Aorta (tissue), 5 donors: ENCODE measurements around the gene CDK5. TPM values are rescaled to one million over a fixed set of nuclear protein-coding genes. Genes with fewer than 3 reads are reported as not detected.

Source experiments
- ATAC-seq: fragments of 200-7000 bp; cut with Tn5 transposase; one replicate; pipeline ENCODE4 v1.9.1; 2022; ENCODE audit warnings: moderate library complexity; ENCODE audit not compliant: low FRiP score
- DNase-seq, 2 donors: peaks; one replicate each; pipeline ENCODE4 v3.0.0-alpha.2; 2020
- H3K27ac ChIP-seq, 2 donors: one replicate each; pipeline ENCODE4 v1.5.1; 2013; ENCODE audit warnings: low read length in 2 of 2, mild to moderate bottlenecking in 2 of 2, moderate library complexity in 2 of 2, control low read depth in 1 of 2, inconsistent platforms in 1 of 2, low read depth in 1 of 2
- H3K27me3 ChIP-seq, 2 donors: one replicate each; pipeline ENCODE4 v1.6.1; 2013; ENCODE audit warnings: control low read depth in 1 of 2, low read length in 1 of 2, mild to moderate bottlenecking in 1 of 2, moderate library complexity in 1 of 2; ENCODE audit not compliant: insufficient read depth in 2 of 2, control insufficient read depth in 1 of 2
- H3K36me3 ChIP-seq, 2 donors: one replicate each; pipeline ENCODE4 v1.6.1; 2013; ENCODE audit warnings: control low read depth in 1 of 2, low read length in 1 of 2, mild to moderate bottlenecking in 1 of 2; ENCODE audit not compliant: insufficient read depth in 2 of 2, control insufficient read depth in 1 of 2
- H3K4me1 ChIP-seq, 2 donors: one replicate each; pipeline ENCODE4 v1.6.1; 2013; ENCODE audit warnings: low read length in 2 of 2, control low read depth in 1 of 2, mild to moderate bottlenecking in 1 of 2, moderate library complexity in 1 of 2; ENCODE audit not compliant: insufficient read depth in 2 of 2, control insufficient read depth in 1 of 2
- H3K4me3 ChIP-seq, 2 donors: one replicate each; pipeline ENCODE4 v1.5.1; 2013; ENCODE audit warnings: low read length in 2 of 2, control low read depth in 1 of 2, mild to moderate bottlenecking in 1 of 2
- H3K9me3 ChIP-seq: one replicate; pipeline ENCODE4 v1.6.1; 2013; ENCODE audit warnings: mild to moderate bottlenecking, low read length; ENCODE audit not compliant: control insufficient read depth
- WGBS, 2 donors: extraction: QIAGEN DNeasy Blood & Tissue Kit; methylation state at CpG; one replicate each; pipeline ENCODE4 v1.1.7; 2013; 5-methylcytosine and 5-hydroxymethylcytosine counted together
- intact Hi-C, 2 donors: fragments of 100-400 bp; cut with DNase I; formaldehyde crosslinking; loops; one replicate each; pipeline versions ENCODE4 v1.14.2 to v1.15.0; 2022
- polyA plus RNA-seq, 2 donors: library from polyadenylated mRNA; stranded (reverse); fragments of 200-250 nt; gene quantifications; one replicate each; pipeline ENCODE4 v1.2.3, GENCODE V29; 2013
- total RNA-seq, 2 donors: library from RNA; stranded (reverse); fragmentation: NEBNext Ultra II Directional; extraction: Animal tissue kit (Norgen Biotek cat#: 25700); gene quantifications; one replicate each; pipeline ENCODE4 v1.2.1, GENCODE V29; 2021
- donor health status: healthy with polysubstance abuse.
- donor health status: Bipolar disorder and iron deficiency.
- donor health status: DM: no; HTN: no; CAD: no.
- donor health status: DM: no; HTN: no; CAD: no.
- donor health status: DM: yes; HTN: yes; CAD: no.

The CDK5 gene
- total and polyA plus RNA-seq, 4 donors: 4.1 to 8.9 (median 6.3) TPM

DNA sequence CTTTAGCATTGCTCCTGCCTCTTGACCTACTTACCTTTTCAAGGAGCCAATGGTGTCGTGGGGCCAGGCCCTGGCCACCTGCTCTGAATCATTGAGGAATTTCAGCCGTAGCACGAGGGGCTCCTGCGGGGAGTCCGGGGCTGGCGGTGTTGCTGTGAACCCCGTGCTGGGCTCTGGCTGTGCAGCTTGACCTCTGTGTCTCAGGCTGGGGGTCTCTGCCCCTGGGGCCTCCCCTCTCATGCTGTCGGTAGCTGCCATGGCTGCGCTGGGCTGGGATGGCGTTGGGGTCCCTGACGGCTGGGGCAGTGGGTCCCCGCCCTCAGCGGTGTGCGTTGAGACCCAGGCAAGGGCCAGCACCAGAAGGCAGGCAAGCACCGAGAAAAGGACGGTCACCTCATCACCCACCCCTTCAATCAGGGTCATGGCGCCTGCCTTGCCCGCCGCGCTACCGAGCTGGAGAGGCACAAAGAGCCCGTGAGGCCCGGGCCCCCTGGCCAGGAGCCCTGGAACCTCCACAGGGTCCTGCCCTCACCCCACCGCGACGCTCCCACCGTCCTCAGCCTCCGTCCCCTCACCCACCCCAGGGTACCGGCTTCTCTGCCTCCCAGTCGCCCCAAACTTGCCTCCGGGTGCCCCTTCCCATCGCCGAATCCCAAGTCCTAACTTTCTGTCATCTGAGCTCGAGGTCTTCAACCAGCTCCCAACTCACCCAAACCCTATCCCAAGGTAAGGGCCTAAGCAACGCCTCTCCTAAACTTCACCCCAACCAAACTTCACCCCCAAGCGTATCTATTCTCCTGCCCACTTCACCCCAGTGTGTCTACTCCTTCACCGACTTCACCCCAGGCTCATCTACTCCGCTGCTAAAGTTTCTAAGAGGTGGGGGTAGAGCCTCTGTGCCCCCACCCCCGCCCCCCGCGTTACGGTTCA lies 24.7 kb upstream of the CDK5 start:
- peak overlapping the region; percentile 62 to 81 for H3K27ac ChIP-seq

DNA sequence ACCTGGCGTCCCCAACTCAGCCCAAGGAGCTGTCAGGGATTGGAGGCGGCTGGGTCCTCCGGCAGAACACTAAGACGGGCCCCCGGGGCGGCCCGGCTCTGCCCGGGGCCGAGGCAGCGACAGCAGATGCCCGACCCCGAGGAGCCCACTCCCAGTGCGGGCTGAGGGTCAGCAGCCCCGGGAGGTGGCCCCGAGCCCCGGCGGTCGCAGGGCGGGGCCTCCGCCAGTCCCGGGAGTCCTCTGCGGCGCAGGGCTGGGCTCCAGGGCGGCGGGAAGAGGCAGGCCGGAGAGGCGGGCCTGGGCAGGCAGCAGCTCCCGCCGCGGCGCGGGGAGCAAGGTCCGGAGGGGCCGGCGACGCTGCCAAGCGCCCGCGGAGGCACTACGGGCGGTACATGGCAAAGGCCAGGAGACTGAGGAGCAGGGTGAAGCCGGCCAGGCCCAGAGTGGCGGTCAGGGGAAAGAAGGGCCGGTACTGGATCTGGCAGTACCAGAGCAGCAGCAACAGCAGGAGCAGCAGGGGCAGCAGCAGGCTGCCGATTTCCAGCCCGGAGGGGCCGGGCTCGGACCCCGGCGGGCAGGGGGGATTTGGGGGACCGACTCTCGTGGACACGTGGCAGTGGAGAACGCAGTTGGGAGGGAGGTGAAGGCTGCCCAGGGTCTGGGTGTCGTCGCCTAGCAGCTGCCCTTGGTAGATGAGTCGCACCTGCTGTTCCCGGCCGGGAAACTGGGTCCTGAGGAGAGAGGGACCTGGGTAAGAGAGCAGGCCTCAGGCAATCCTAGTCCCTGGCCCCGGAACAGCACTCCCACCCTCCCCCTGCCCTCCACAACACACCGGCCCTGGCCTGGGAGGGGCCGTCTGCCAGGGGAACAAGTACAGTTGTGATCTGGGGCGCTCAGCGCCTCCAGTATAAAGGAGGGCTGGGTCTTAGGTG lies 23.7 kb upstream of the CDK5 start:
- peak; percentile 10 for ATAC-seq
- peaks cover 0 to 3% of the 10 kb centered on the region in 2 donors for H3K4me1 ChIP-seq

More for the DNA sequence above, 24.7 kb upstream of the CDK5 start:
- peaks cover 0 to 3% of the 10 kb centered on the region in 2 donors for H3K4me1 ChIP-seq
- DNase-seq (peak in 1 of 2 donors; percentile 72), ATAC-seq (no peak)
- intact Hi-C loops: loop anchor here in 1 of 2 donors (2.0 to 5.0 kb wide), 2 partner anchors 54 to 165 kb away; partner anchors contain the start of genes ABCB8 and SMARCD3
- no peaks in the 10 kb centered on the region for H3K9me3 ChIP-seq
- peak overlapping the region; percentile 79 to 86 for H3K4me3 ChIP-seq
- no peaks in the 10 kb centered on the region for H3K36me3 ChIP-seq
- H3K27me3 ChIP-seq: no peaks in the 10 kb centered on the region
- WGBS, 2 donors: 44 to 47% methylated on average over 40 to 42 of the region's 42 CpGs

DNA sequence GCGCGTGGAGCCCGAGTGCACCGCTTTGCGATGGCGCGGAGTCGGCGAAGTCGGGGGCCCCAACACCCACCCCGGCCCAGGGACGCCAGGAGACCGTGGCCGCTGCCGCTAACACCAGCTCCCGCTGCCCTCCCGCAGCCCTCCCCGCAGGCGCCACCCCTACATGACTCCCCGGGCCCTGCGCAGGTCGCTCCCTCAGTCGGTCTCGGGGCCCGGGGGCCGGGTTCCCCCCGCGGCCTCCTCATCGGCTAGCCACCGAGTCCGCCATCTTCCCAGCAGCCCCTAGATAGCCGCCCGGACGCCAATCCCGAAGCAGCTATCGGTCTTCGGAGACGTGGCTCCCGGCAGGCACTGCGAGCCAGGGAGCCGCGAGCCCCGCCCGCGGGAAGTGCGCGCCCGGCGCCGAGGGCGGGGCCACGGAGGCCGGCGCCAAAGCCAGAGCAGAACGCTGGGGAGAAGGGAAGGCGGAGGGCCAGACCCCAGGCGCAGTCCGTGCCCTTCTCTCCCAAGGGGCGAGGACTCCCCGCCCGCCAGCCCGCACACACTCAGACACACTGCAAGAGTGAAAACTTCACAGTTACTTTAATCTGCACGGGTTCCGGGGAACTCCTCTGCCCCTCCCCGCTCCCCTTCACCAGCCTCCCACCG lies 22.9 kb upstream of the CDK5 start, which contains the start of gene FASTK:
Gene FASTK (minus strand): TSS at position 288 of the 648 bp plus-strand sequence. CDS start 43 bp downstream, at position 245.
- H3K27me3 ChIP-seq: no peaks in the 10 kb centered on the region
- peak within 1 kb of the TSS; percentile 20 to 81 for H3K27ac ChIP-seq
- peak within 1 kb of the TSS; percentile 23 to 71 for H3K4me3 ChIP-seq
- peak; percentile 90 for ATAC-seq
- H3K36me3 ChIP-seq: no peaks in the 10 kb centered on the region
- H3K9me3 ChIP-seq: no peaks in the 10 kb centered on the region
- WGBS, 2 donors: 0 to 1% methylated on average over 45 to 66 of the region's 66 CpGs
- peaks cover 0 to 3% of the 10 kb centered on the region in 2 donors for H3K4me1 ChIP-seq
- intact Hi-C loops: loop anchor here in 1 of 2 donors (1.0 to 5.0 kb wide), 2 partner anchors 19 to 167 kb away; partner anchors contain the start of gene SMARCD3
- DNase-seq: peak; percentile 95

More for the DNA sequence above, 23.7 kb upstream of the CDK5 start:
- Histone ChIP-seq H3K27ac (peak overlapping the region; percentile 20 to 81), H3K4me3 (peak overlapping the region; percentile 23 to 36), H3K27me3 (no peaks in the 10 kb centered on the region), H3K36me3 (no peaks in the 10 kb centered on the region), H3K9me3 (no peaks in the 10 kb centered on the region)
- intact Hi-C loops: loop anchor here in 1 of 2 donors (2.0 to 5.0 kb wide), 2 partner anchors 53 to 166 kb away; partner anchors contain the start of genes ABCB8 and SMARCD3
- 10 to 12% methylated on average over 60 to 64 of the region's 64 CpGs for WGBS, 2 donors
- DNase-seq: peak in 1 of 2 donors; percentile 85

DNA sequence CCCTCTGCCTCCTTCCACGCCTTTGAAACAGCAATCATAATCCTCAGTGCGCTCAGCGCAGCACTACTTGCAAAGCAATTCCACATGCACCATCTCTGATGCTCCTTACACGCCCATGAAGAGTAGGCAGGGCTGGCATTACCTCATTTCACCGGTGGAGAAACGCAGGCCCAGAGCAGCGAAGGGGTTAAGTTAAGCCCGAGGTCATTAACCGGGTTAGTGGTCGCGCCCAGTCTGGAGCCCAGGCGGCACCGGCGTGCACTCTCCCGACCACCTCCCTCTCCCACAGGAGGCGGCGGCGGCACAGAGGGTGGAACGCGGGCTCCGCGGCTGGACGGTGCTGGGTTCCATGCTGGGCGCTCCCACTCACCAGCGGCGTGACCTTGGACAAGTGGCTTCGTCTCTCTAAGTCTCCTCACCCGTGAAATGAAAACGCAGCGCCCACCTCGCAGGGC lies 22.4 kb upstream of the CDK5 start:
- peak overlapping the region in 1 of 2 donors; percentile 6 for H3K27ac ChIP-seq
- no peaks in the 10 kb centered on the region for H3K9me3 ChIP-seq
- H3K36me3 ChIP-seq: no peaks in the 10 kb centered on the region
- intact Hi-C loops: loop anchor here in 1 of 2 donors (1.0 to 5.0 kb wide), 2 partner anchors 19 to 167 kb away; partner anchors contain the start of gene SMARCD3
- H3K4me1 ChIP-seq: peaks cover 0 to 3% of the 10 kb centered on the region in 2 donors
- peak in 1 of 2 donors; percentile 78 for DNase-seq
- H3K4me3 ChIP-seq: peak overlapping the region; percentile 19 to 71
- peak; percentile 1 for ATAC-seq
- H3K27me3 ChIP-seq: no peaks in the 10 kb centered on the region
- 0 to 1% methylated on average over 31 of the region's 31 CpGs for WGBS, 2 donors

DNA sequence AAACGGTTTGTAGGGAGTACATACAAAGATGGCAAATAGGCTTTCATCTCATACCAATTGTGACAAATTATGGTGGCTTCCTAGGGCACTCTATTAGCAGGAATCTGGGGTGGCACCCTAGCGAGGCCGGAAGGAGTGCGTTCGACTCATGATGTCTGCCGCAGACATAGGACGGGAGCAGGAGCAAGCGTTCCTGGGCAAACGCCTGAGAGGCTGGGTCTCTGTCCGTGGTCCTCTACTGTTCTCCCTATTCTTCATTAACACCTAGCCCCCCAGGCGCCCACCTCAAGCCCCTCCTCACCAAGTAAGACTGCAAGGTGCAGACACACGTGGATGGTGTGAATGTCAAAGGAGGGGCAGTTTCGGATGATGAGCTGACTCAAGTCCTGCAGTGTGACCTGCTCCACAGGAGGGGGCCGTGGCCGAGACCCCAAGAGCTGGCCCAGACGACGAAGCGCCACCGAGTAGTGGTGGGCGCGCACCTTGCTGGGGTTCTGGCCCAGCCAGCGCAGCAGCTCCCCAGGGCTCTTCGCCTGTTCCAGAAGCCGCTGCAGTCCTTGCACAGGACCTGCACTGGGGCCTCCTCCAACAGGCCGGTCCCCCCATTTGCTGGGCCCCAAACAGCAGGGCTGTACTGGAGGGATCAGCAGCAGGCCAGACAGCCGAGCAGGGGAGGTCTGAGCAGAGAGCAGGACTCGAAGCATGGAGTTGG lies 21.7 kb upstream of the CDK5 start:
- 71 to 72% methylated on average over 24 to 27 of the region's 27 CpGs for WGBS, 2 donors
- DNase-seq (no peak), ATAC-seq (no peak)
- Histone ChIP-seq H3K27me3 (no peaks in the 10 kb centered on the region), H3K4me1 (peaks cover 0 to 3% of the 10 kb centered on the region in 2 donors), H3K4me3 (no peak overlapping the region), H3K36me3 (no peaks in the 10 kb centered on the region), H3K27ac (no peak overlapping the region), H3K9me3 (no peaks in the 10 kb centered on the region)
- intact Hi-C loops: no loop called here

DNA sequence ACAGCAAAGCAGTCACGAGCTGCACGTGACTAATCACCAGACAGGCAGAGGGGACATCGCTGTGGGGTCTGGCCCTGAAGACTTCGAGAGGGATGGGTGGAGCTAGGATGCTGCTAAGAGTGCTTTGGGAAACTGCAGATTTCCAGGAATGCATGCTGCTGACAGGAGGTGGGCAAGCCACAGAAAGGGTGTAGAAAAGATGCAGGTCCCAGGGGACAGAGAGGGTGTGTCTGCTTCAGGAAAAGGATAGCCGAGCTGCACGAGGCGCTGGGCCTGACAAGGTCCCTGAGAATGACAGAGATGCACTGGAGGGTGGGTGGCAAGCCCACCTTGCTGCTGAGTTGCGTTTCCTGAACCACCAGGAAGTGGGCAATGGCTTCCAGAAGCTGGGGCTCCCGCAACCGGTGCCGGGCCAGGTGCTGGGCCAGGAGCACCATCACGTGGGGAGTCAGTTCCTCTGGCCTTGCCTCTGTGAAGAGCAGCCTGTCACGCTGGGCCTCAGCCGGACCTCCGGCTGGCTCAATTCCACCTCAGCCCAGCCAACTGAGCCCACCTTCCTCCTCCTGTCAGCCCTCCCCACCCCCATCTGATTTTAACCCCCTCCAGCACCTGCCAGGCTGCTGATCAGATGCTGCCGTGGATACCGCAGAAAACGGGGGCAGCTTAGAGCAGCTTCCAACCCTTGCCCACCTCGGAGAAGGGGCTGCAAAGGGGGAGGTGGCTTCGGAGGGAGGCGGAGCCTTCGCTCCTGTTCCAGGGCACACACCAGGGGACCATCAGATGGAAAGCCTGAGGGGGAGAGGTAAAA lies 20.7 kb upstream of the CDK5 start:
- WGBS, 2 donors: 38 to 40% methylated on average over 22 of the region's 22 CpGs
- no peak for DNase-seq

DNA sequence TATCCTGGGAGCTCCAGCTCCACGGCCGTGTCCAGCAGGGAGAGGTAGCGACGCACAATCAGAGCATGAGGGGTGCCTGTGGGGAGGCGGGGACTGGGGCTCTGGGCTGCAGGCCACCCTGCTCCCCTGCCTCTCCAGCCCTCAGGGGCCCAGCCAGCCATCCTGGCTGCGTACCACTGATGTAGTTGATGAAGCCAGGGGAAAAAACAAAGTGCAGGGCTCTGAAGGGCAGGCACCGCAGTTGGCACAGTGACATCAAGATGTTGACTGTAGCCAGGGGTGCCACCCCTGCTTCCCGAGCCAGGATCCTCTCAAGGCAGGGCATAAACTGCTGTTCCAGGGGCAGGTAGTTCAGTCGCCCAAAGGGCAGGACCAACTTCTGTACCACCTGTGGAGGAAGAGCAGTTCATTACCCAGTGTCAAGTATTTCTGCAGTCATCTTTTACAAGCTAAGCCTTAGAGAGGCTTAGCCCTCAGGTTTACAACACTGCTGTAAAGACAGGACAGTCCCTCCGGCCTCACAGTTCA lies 20.1 kb upstream of the CDK5 start:
- ATAC-seq: no peak
- Histone ChIP-seq H3K27me3 (no peaks in the 10 kb centered on the region), H3K9me3 (no peaks in the 10 kb centered on the region), H3K4me1 (peaks cover 0 to 3% of the 10 kb centered on the region in 2 donors), H3K36me3 (peaks cover 0 to 2% of the 10 kb centered on the region in 2 donors), H3K4me3 (no peak overlapping the region), H3K27ac (no peak overlapping the region)
- WGBS, 2 donors: 31 to 43% methylated on average over 10 of the region's 10 CpGs
- DNase-seq: no peak
- intact Hi-C loops: no loop called here

More for the DNA sequence above, 20.7 kb upstream of the CDK5 start:
- no peaks in the 10 kb centered on the region for H3K9me3 ChIP-seq
- no peak overlapping the region for H3K27ac ChIP-seq
- peaks cover 0 to 3% of the 10 kb centered on the region in 2 donors for H3K4me1 ChIP-seq
- no peaks in the 10 kb centered on the region for H3K27me3 ChIP-seq
- ATAC-seq: no peak
- intact Hi-C loops: no loop called here
- no peak overlapping the region for H3K4me3 ChIP-seq
- H3K36me3 ChIP-seq: peaks cover 0 to 2% of the 10 kb centered on the region in 2 donors
